Activated naive CD4-positive, alpha-beta T cell treated with anti-CD3 and anti-CD28 coated beads, Interleukin-2, amount 50 U/mL, for 16 hours (primary cell): ENCODE results near the gene SIRPB2.
A peak's percentile ranks its signal among the peaks of the same experiment; 100 is the strongest.

Experiments
- DNase-seq: peaks from one replicate; pipeline ENCODE4 v3.0.0-alpha.2; 2020

Gene SIRPB2

GRCh38 chr20:1491281-1491840 is at the start of gene SIRPB2:
SIRPB2 (minus strand) TSS chr20:1491420; CDS start chr20:1491359, 61 bp downstream.
- no peak for DNase-seq

- DNase-seq: no peak
Measured at GRCh38 chr20:1539816-1540419, 48.7 kb upstream of the SIRPB2 start.

- DNase-seq: no peak
Measured at GRCh38 chr20:1538655-1539054, 47.4 kb upstream of the SIRPB2 start.

- no peak for DNase-seq
Measured at GRCh38 chr20:1537731-1538058, 46.5 kb upstream of the SIRPB2 start.

- no peak for DNase-seq
Measured at GRCh38 chr20:1536893-1537730, 45.9 kb upstream of the SIRPB2 start.

- no peak for DNase-seq
Measured at GRCh38 chr20:1535420-1536175, 44.4 kb upstream of the SIRPB2 start.

- no peak for DNase-seq
Measured at GRCh38 chr20:1534526-1534925, 43.3 kb upstream of the SIRPB2 start.

GRCh38 chr20:1533059-1533458 is 41.8 kb upstream of the SIRPB2 start:
- no peak for DNase-seq

GRCh38 chr20:1528811-1529210 is 37.6 kb upstream of the SIRPB2 start:
- no peak for DNase-seq

- DNase-seq: no peak
Measured at GRCh38 chr20:1527923-1528322, 36.7 kb upstream of the SIRPB2 start.

GRCh38 chr20:1526896-1527295 is 35.7 kb upstream of the SIRPB2 start:
- DNase-seq: no peak

- no peak for DNase-seq
Measured at GRCh38 chr20:1526310-1526709, 35.1 kb upstream of the SIRPB2 start.

GRCh38 chr20:1524004-1524403 is 32.8 kb upstream of the SIRPB2 start:
- DNase-seq: no peak

- no peak for DNase-seq
Measured at GRCh38 chr20:1517010-1517409, 25.8 kb upstream of the SIRPB2 start.

- no peak for DNase-seq
Measured at GRCh38 chr20:1513801-1514200, 22.6 kb upstream of the SIRPB2 start.

GRCh38 chr20:1509237-1509636 is 18.0 kb upstream of the SIRPB2 start:
- DNase-seq: peak; percentile 40

- no peak for DNase-seq
Measured at GRCh38 chr20:1508574-1508973, 17.4 kb upstream of the SIRPB2 start.

GRCh38 chr20:1507276-1507675 is 16.1 kb upstream of the SIRPB2 start:
- DNase-seq: no peak

GRCh38 chr20:1505871-1506270 is 14.7 kb upstream of the SIRPB2 start:
- DNase-seq: no peak

GRCh38 chr20:1505361-1505760 is 14.1 kb upstream of the SIRPB2 start:
- DNase-seq: no peak

- peak; percentile 77 for DNase-seq
Measured at GRCh38 chr20:1503564-1504227, 12.5 kb upstream of the SIRPB2 start.

GRCh38 chr20:1500496-1500895 is 9.3 kb upstream of the SIRPB2 start:
- DNase-seq: no peak
